Measurements from ENCODE around the gene DDX6.

GRCh38 chr11:118734031-118734430 is 56.9 kb downstream of the DDX6 start:
- TF ChIP-seq BACH2 (CRISPR knock-in tag; IDR thresholded peaks at IDR 0.05; ENCODE audit: borderline replicate concordance) (no peak), OSR1 (CRISPR knock-in tag; IDR thresholded peaks at IDR 0.05) (no peak), GLIS3 (CRISPR knock-in tag; IDR thresholded peaks at IDR 0.05) (no peak), SNAI2 (CRISPR knock-in tag; IDR thresholded peaks at IDR 0.05) (no peak), ZFP30 (CRISPR knock-in tag; IDR thresholded peaks at IDR 0.05) (no peak), CREB5 (CRISPR knock-in tag; IDR thresholded peaks at IDR 0.05; ENCODE audit: low read depth) (no peak)
- TF ChIP-seq, protein P1, sequence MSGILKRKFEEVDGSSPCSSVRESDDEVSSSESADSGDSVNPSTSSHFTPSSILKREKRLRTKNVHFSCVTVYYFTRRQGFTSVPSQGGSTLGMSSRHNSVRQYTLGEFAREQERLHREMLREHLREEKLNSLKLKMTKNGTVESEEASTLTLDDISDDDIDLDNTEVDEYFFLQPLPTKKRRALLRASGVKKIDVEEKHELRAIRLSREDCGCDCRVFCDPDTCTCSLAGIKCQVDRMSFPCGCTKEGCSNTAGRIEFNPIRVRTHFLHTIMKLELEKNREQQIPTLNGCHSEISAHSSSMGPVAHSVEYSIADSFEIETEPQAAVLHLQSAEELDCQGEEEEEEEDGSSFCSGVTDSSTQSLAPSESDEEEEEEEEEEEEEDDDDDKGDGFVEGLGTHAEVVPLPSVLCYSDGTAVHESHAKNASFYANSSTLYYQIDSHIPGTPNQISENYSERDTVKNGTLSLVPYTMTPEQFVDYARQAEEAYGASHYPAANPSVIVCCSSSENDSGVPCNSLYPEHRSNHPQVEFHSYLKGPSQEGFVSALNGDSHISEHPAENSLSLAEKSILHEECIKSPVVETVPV (CRISPR knock-in tag; IDR thresholded peaks at IDR 0.05), result no peak
